ENCODE data around the gene TTLL9.

The TTLL9 gene

DNA sequence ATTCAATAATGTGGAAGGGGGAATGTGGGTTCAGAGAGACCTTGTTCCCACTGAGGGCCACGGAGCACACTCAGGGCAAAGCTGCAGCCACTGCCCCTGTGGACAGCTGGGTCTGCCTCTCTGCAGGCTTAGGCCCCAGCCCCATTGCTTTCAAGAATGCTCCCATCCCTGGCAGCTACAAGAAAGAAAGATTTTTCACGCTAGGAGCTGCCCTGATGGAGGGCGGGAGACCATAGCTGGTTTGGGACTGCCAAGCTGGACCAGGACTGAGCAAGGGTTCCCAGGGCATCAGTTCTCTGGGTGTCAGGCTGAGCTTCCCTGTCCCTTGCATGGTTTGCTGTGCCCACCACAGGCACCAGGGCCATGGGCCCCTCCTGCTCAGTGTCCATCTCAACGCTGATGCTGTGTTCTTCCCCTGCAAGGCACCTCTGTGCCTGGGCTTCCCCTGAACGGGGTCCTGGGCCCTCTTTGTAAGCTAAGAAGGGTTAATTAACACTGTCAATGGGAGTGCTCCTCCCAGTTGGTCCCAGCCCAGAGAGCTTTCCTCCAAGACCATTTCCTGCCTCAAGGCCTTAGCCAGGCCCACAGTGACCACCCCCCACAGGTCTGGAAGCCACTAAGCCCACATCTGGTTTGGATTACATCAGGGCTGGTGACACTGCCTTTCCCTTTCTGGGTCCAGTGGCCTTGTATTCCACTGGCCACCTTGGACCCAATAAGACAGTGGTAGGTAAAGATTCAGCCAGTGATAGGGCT lies 33.4 kb upstream of the TTLL9 start:
- DNase-seq = no peak

DNA sequence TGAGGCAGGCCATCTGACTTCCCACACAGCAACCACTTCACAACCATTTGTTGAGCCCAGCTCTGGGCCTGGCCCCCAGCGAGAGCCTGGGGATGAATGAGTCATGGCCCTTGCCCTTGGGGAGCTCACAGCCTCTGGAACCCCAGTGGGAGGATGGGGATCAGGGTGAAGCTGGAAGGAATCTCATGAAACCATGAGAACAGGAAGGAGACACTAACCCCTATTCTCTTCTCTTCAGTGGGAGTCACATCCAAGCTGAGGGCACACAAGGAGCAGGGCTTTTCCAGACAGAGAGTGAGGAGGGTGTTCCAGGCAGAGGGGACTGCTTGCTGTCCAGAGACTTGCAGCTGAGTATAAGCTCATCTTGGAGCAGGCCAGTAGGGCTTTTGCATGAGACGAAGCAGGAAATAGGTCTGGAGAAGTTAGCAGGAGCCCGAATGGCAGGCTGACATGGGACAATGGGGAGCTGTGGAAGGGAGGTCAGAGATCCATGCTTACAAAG lies 32.5 kb upstream of the TTLL9 start:
- peak in 1 of 58 donors; percentile 3 for DNase-seq

DNA sequence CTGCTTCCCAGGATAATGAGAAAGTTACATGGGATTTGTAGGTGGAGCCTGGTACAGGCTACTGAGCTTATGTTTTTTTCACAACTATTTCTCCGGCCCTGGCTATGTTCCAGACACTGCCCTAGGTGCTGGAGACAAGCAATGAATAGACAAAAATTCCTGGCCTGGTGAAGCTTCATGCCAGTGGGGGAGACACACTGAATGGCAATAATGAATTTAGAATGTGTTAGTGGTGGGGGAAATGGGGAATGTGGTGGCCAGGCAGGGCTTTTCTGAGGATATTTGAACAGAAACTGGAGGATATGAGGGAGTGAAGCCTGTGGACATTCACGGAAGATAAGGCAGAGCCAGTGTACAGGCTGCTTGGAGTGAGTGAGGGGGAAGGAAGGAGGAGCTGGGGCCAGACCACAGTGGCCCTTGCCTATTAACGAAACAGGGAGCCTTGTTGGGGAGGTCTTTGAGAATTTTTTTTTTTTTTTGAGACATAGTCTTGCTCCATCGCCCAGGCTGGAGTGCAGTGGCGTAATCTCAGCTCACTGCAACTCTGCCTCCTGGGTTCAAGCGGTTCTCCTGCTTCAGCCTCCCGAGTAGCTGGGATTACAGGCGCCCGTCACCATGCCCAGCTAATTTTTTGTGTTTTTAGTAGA lies 31.7 kb upstream of the TTLL9 start:
- DNase-seq = no peak

DNA sequence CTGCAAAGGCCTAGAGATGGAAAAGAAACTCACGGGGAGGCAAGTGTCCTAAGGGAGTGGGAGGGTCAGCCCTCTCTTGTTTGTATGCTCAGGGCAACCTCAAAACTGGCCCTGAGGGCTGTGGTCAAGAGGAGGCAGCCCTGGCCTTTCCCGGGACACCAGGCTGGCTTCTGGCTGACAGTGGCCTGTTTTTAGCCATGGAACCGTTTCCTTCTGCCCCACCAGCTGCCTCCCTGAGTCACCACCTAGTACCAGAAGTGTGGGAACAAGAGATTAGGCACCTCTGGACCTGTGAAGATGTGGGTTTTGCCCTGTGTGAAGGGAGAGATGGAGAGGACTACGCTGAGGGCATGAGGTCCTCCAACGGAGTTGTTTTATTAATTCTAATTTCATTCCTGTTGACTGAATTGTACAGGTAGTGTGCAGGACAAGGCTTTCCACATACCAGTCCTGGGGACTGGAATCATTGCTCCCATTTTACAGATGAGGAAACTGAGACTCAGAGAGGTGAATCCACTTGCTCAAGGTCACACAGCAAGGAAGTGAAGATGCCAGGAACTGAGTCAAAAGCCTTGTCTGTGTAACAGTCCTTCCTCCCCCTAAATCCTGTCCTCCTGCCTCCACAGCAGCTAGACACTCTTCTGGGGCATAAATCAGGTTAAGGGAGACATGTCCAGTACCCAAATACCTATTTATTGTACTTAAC lies 30.5 kb upstream of the TTLL9 start:
- no peak for DNase-seq

DNA sequence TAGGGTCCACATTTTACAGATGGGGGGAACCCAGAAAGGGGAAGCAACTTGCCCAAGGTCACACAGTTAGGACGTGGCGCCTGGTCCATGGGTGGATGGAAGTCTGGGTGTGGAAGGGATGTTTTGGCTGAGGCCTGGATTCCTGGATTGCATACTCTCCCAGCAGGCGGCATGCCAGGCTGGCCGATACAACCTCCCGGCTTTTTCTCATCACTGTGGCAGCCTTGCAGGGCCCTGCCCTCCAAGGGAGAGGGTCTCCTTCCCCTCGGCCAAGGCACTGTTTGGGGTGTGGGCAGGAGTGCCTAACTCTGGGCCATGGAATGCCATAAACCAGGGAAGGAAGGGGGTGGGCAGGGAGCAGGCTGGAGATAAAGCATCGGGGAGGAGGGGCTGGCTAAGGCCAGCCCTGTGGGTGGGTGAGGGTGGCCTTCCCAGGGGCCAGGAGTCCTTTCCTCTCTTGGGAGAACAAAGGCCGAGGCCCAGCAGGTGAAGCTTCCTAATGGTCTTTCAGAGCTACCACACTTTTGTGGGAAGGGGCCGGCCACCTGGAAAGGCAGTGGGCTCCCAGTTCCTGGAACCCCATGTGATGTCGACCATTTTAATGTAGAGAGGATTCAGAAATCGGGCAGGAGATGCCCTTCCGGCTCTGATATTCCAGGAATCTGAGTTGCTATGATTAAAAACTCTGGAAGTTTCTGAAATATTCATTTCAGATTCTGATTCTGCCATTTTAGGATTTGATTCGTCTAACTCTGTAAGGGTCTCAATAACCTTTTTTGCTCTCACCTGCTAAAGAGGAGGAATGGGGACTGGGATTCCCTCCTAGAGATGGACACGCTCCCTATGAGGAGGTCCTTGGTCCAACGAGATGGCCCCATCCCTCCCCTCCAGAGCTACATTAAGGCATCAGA lies 29.3 kb upstream of the TTLL9 start:
- no peak for DNase-seq

DNA sequence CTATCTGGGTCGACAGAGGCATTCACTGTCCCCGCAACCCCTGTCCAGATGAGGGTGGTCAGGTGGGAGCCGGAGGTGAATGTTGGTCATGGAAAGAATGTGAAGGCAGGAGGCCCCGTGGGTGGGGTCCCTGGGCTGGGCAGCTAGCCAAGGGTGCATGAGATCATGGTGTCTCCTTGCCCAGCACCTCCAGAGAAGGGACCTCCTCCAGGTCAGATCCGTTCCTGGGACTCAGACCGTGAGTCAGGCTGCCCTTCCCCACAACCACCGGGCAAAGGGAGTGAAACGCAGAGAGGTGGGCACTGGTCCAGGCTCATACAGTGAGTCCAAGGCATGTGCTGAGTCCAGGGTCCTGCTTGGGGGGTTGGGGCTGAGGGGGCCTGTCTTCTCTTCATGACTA lies 28.5 kb upstream of the TTLL9 start:
- DNase-seq = peak in 1 of 58 donors; percentile 4

DNA sequence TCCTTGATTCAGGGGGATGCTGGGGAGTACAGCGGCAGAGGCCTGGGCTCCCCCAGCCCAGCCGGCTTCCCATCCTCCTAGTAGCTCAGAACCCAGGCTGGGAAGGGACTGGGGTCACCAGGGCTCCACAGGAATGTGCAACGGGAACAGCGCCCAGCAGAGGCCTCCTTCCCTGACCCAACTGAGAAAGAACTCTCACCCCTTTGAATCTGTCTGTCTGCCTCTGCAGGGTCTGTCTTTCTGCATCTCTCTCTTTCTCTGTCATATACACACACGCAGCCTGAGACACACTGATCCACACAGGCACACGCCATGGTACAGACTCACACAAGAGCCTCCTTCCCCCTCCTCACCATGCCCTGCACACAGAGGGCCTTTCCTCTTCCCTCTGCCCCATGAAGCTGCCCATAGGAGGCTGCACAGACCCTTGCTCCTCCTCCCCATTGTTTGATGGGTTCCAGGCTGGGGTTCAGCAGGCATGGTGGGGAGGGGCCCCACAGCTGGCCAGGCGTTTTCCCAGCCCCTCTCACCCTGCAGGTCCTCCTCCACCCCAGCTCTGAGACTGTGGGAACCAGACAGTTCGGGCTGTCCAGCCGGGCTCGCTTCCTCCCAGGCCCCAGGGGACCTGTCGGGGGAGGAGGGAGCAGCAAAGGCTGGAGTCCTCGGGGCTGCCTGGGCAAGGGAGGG lies 27.8 kb upstream of the TTLL9 start:
- no peak for DNase-seq

DNA sequence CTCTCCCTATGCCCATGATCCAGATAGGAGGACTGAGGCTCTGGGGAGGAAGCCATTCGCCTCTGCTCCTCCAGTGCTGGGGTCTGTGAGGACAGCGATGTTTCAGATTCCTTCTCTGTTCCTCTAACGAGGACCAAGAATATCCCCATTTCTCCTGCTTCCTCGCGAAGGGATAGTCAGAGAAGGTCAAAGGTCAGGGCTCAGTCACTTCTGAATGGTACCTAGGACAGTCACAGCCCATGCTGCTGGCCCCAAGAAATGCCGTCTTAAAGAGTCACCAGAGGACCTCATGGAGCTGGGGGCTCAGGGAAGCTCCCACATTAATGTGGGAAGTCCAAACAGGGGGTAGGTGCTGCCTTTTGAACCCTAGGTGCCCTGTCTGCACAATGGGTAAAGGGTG lies 27.1 kb upstream of the TTLL9 start:
- DNase-seq = no peak

DNA sequence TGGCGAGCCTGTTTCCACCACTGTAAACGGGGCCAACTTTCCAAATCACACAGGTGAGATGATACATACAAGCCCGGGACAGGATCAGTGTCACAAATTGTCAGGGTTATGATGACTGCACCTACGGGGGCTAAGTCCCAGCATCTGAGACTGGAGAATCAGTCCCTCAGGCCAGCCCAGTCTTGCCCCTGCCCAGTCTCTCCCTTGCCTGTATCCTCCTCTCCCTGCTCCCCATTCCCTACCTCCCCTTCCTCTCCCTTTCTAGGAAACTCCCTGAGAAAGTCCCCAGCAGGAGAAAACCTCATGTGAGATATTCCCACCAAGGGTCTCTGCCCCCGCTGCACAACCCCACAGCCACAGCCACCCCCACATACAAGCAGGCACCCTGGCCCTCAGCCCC lies 26.6 kb upstream of the TTLL9 start:
- DNase-seq = no peak

DNA sequence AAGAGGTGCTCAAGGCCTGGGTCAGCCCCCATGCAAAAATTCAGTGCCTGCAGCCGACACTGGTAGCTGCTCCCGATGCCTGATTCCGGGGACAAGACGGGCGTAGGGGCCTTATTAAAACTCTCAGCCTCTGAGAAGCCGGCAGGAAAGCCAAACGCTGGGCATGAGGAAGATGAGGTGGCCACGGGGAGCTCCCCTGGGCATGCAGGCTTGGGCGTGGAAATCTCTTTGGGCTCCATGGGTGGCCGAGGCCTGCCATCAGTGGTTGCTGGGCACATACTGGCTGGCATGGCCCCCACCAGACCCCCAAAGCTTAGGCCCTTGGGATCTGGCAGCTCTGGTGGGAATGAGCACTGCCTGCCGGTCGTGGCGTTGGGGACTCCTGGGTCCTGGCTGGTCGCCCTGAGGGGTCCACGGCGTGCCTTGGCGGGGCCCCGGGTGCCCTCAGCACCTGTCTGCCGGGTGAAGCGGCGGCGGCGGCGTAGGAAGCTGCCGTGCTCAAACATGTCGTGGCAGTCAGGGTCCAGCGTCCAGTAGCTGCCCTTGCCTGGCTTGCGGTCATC lies 25.6 kb upstream of the TTLL9 start:
- no peak for DNase-seq

DNA sequence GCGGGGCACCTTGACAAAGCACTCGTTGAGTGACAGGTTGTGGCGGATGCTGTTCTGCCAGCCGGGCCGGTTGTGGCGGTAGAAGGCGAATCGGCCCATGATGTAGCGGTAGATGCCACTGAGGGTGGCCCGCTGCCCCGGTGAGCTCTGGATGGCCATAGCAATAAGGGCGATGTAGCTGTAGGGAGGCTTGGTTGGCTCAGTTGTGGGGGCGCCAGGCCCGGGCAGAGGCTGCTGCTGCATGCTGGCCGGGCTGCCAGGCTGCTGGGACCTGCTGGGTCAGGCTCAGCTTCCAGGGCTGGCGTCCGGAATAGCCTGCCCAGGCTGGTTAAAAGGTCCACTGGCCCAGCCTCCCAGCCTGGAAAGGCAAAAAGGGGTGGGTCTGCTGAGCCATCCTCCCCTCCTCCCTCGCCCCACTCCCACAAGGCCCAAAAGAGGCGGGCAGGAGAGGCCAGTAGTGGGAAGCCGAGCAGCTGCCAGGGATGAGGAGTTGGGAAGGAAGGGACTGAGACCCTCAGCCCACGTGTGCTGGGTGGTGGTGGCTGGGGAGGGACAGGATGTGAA lies 25.1 kb upstream of the TTLL9 start, which contains the start of gene FOXS1:
Gene FOXS1 (minus strand): TSS at position 305 of the 564 bp plus-strand sequence. CDS start 62 bp downstream, at position 243.
- peak in 19 of 58 donors; percentile 7 to 57 (median 22) for DNase-seq

DNA sequence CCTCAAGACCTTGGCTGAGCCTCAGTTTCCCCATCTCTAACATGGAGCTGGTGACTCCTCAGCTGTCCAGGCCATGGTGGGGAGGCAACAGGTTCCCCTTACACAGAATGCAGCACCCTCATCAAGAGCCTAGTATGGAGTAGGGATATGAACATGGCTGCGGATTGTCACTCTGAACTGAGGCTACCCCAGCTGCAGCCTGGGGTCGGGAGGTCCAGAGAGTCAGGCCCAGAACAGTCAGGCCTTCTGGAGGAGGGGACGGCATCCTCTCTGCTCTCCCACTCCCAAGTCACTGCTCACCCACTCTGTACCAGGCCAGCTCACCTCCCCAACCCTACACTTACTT lies 23.7 kb upstream of the TTLL9 start:
- DNase-seq = no peak

DNA sequence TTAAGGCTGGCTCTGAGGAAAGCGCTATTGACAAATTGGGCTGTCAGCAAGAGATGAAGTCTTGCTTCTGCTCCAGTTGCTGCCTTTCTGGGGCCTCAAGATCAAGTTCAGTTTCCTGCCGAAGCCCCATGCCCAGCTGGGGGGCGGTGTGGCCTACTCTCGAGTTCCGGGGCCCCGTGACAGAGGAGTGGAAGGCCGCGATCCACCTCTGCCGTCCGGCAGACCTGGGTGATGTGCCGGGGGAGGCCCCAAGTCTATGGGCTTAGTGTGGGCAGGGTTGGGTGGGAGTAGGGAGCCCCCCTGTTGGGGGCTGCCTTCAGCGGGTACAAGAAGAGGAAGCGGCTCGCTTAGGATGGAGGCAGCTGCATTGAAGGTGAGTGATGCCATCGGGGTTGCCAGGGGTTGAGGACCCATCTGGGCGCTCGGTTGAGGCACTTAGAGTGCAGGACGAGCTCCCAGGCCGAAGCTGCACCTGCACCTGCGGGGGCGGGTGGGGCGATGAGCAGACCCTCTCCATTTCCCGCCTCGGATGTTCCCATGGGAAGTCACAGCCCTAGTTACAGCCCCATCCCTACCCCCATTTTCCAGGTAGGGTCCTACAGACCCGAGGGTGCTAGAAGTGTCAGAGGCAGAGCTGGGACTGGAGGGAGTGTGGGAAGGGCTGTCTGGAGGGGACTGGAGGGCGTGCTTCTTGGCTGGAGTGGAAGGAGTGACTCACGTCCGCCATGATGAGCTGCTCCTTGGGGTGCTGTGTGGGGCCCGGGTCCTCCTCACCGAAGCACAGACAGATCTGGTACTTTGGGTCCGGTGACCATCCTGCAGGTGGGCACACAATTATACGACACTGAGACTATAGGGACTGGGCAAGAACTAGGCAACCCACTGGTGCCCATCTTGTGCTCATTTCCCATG lies 22.1 kb upstream of the TTLL9 start:
- DNase-seq = no peak

DNA sequence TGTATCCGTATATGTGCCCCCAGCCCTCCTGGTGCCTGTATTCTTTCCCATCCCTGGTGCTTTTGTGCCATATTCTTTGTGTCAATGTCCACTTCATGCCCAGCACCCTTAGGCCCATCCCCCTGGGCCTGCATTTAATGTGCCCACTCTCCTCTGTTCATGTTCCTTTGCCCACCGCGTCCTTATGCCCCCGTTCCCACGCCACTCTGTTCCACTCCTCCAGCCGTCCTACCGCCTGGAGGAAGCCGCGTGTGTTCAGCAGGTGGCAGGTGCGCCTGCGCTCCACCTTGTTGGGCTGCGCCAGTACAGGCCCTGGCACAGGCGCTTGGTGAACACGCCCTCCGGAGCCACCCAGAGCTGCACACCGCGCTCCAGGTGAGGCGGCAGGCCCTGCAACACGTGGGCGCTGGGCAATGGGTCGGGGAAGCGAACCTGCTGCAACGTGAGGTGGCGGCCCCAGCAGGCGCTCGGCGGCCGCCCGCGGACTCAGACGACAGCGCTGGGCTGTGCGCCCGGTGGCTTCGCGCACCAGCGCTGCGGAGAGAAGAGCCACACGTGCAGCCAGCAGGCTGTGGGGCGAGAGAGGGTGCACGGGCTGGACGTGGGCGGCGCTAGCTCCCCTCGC lies 21.0 kb upstream of the TTLL9 start:
- DNase-seq = no peak

DNA sequence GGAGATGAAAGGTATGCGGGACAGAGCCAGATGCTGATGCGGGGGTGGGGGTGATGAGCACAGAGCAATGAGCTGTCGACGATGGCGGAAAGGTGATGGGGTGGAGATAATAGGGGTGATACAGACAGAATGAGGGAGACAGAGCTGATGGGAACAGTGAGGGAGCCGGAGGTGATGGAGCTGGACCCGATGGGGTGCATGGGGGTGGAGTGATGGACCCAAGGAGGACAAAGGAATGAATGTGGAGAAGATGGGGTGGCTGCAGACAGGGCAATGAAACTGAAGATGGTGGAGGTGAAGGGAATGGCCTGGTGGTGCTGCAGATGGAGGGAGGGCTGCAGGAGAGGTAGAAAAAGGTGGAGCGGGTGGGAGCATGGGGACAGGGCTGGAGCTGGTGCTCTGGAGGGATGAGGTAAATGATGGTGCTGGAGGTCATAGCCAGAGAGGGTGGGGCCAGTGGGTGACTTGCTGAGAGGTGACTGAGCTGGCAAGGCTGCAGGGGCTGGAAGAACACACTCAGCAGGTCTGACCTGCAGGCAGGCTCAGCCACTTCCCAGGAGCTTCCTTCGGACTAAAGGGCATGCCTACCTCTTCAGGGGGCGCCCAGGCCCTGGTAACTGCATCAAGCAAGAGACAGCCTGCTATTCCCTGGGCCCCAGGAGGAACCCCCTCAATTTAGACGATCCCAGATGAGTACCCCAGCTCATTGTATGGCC lies 19.0 kb upstream of the TTLL9 start:
- DNase-seq = no peak

DNA sequence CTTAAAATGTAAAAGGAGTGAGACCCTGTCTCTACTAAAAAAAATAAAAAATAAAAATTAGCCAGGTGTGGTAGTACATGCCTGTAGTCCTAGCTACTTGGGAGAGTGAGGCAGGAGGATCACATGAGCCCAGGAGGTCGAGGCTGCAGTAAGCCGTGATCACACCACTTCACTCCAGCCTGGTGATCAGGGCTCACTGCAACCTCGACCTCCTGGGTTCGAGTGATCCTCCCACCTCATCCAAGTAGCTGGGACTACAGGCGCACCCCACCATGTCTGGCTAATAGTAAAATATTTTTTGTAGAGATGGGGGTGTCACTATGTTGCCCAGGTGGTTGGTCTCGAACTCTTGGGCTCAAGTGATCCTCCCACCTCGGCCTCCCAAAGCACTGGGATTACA lies 17.0 kb upstream of the TTLL9 start:
- no peak for DNase-seq

DNA sequence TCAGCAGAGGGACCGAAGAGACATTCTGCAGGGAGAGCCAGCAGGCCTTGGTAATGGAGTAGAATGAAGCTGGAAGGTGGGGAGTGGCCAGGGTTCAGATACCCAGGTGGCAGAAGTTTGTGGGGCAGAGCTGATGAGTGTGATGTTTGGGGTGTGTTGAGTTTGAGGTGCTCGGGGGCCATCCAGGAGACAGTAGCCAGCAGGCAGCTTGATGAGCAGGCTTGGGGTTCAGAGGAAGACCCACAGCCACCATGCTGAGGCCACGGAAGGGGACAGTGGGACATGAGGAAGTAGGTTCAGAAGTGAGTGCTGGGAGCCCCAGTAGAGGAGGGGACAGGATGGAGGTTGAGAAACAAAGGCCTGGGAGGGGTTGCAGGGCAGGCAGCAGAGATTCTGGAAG lies 13.9 kb upstream of the TTLL9 start:
- DNase-seq = no peak

Measured in anterior cingulate cortex (tissue), 58 donors.